ENCODE measurements around the gene PLOD1.
"Not testable (repeated sequence)": the region's sequence is repeated elsewhere in the genome, so short reads cannot be mapped to it uniquely, and the experiment has no call there.

The PLOD1 gene

GRCh38 chr1:11934302-11935056, at the start of gene PLOD1:
PLOD1 (plus strand) TSS chr1:11934717; CDS start chr1:11934780, 63 bp downstream.
- peak; percentile 62 to 75 for DNase-seq (ENCODE audit: low read depth in 2 of 2, low spot score in 1 of 2)

- DNase-seq (ENCODE audit: low read depth in 2 of 2, low spot score in 1 of 2) = no peak
These were observed 48.6 kb upstream of the PLOD1 start for GRCh38 chr1:11885916-11886315.

GRCh38 chr1:11886986-11887665, 47.4 kb upstream of the PLOD1 start:
- DNase-seq (ENCODE audit: low read depth in 2 of 2, low spot score in 1 of 2) = no peak

DNA sequence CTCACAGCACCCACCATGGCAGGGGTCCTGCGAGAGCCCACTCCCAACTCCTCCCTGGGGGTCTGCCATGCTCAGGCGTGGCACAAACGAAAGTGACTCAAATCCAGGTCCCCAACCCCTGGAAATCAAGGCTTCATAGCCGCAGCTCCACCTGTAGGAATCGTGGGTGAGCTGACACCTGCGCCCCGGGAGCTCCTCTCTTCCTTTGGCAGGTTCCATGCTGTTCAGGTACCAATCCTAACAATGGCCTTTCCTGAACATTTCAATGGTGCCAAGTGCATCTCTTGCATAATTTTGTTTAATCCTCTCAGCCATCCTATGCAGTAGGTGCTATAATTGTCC, 46.9 kb upstream of the PLOD1 start:
- no peak for DNase-seq (ENCODE audit: low read depth in 2 of 2, low spot score in 1 of 2)

GRCh38 chr1:11888206-11888876, 46.2 kb upstream of the PLOD1 start:
- no peak for DNase-seq (ENCODE audit: low read depth in 2 of 2, low spot score in 1 of 2)

- no peak for DNase-seq (ENCODE audit: low read depth in 2 of 2, low spot score in 1 of 2)
These were observed 45.7 kb upstream of the PLOD1 start for GRCh38 chr1:11888877-11889208.

DNA sequence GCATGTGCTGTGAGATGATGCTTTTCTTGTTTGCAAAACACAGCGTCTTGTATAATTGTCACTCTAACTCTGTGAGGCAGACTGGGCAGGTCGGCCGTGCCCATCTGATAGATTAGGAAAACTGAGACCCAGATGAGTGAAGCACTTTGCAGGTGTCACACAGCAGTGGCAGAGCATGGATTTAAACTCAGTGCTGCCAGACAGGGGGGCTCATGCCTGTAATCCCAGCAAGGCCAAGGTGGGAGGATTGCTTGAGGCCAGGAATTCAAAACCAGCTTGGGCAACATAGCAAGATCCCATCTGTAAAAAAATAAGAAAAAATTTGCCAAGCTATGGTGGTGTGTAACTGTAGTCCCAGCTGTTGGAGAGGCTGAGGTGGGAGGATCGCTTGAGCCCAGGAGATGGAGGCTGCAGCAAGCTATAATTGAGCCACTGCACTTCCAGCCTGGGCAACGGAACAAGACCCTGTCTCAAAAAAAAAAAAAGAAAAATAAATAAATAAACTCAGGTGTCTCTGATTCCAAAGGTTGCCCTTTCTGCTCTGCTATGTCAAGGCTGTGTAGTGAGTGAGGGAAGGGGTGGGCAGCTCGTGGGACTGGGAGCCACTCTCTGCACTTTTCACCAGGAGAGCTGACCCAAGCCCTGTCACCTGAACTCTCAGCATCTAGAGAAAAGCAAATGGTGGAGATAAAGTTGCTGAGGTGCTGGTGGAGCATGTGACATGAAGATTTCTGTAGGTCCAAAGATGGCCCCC, 42.9 kb upstream of the PLOD1 start:
- no peak for DNase-seq (ENCODE audit: low read depth in 2 of 2, low spot score in 1 of 2)

GRCh38 chr1:11893907-11894251, 40.6 kb upstream of the PLOD1 start:
- peak; percentile 29 to 56 for DNase-seq (ENCODE audit: low read depth in 2 of 2, low spot score in 1 of 2)

- DNase-seq (ENCODE audit: low read depth in 2 of 2, low spot score in 1 of 2) = not testable (repeated sequence)
These were observed 40.0 kb upstream of the PLOD1 start for GRCh38 chr1:11894501-11894900.

- DNase-seq (ENCODE audit: low read depth in 2 of 2, low spot score in 1 of 2) = no peak
These were observed 36.3 kb upstream of the PLOD1 start for GRCh38 chr1:11898086-11898785.

GRCh38 chr1:11898831-11899467, 35.6 kb upstream of the PLOD1 start:
- no peak for DNase-seq (ENCODE audit: low read depth in 2 of 2, low spot score in 1 of 2)

GRCh38 chr1:11901446-11901845, 33.1 kb upstream of the PLOD1 start:
- not testable (repeated sequence) for DNase-seq (ENCODE audit: low read depth in 2 of 2, low spot score in 1 of 2)

DNA sequence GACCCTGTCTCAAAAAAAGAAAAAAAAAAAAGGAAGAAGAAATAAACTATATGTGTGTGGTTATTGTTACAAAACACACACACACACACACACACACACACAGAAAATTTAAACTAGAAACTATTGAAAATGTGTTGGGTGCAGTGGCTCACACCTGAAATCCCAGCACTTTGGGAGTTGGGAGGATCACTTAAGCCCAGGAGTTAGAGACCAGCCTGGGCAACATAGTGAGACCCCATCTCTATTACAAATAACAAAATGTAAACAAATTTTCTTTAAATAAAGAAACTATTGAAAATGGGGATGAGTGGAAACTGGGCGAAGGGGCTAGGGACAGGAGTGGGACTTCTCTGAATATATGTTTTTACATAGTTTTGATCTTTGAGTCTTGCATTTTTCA, 31.3 kb upstream of the PLOD1 start:
- no peak for DNase-seq (ENCODE audit: low read depth in 2 of 2, low spot score in 1 of 2)

DNA sequence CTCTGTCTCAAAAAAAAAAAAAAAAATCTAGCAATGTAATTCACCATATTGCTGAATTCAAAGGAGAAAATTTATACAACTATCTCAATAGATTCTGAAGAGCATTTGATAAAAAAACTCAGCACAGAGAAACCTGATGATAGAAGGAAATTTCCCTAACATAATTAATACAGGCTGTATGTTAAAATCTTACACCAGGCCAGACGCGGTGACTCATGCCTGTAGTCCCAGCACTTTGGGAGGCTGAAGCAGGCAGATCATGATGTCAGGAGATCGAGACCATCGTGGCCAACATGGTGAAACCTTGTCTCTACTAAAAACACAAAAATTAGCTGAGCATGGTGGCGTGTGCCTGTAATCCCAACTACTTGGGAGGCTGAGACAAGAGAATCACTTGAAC, 30.4 kb upstream of the PLOD1 start:
- not testable (repeated sequence) for DNase-seq (ENCODE audit: low read depth in 2 of 2, low spot score in 1 of 2)

DNA sequence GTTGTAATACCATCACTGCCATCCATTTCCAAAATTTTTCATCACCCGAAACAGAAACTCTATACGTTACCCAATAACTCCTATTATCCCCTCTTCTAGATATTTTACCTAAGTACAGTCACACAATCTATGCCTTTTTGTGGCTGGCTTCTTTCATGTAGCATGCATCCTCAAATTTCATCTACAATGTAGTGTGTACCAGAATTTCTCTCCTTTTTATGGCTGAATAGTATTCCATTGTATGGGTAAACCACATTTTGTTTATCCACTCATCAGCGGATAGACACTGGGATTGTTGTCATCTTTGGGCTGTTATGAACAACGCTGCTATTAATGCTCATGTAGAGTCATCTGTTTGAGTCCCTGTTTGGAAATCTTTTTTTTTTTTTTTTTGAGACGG, 29.5 kb upstream of the PLOD1 start:
- DNase-seq (ENCODE audit: low read depth in 2 of 2, low spot score in 1 of 2) = no peak

DNA sequence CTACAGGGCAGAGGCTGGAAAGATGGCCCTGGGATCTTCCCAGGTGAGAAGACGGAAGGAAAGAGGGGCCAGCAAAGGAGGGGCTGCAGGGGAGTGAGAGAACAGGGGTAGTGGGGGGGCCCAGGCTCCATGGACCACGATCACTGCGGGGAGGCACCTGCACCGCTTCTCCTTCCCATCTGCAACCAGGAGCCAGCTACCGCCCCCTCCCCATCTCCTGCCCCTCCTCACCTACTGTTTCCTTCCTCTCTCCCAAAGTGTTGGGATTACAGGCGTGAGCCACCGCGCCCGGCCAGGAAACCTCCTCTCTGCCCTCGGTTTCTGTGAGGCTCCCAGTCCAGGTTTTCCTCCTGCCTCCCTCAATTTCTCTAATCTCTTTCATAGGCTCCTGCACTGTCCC, 27.6 kb upstream of the PLOD1 start:
- no peak for DNase-seq (ENCODE audit: low read depth in 2 of 2, low spot score in 1 of 2)

DNA sequence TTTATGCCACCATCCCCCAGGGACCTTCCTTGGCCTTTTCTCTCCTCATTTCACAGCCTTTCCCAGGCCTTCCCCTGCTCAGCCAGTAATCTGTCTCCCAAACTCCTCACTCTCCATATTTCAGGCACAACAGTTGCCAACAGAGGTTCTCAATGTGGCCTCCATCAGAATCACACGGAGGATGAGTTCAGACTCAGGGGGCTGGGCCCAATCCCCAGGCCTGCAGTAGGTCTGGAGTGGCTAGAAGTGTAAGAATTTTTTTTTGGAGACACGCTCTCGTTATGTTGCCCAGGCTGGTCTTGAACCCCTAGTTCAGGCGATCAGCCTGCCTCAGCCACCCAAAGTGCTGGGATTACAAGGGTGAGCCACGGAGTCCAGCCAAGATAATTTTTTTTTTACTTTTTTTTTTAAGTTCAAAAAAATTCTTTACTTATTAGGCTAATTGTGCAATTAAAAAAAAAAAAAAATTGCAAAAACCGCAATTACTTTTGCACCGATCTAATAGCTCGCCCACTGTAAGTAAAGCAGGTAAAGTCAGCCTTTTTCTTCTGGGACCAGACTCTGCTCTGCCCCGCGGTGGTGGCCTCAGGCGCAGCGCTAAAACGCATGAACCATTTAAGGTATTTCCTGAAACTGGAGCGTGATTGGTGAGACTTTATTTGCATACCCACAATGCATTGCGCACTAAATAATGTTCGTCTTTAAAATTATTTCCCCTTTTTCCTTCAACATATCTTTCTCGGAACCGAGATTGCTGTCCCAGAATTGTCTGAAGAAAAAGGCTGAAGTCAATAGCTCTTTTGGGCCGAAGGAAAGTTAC, 27.0 kb upstream of the PLOD1 start:
- peak; percentile 58 to 87 for DNase-seq (ENCODE audit: low read depth in 2 of 2, low spot score in 1 of 2)

DNA sequence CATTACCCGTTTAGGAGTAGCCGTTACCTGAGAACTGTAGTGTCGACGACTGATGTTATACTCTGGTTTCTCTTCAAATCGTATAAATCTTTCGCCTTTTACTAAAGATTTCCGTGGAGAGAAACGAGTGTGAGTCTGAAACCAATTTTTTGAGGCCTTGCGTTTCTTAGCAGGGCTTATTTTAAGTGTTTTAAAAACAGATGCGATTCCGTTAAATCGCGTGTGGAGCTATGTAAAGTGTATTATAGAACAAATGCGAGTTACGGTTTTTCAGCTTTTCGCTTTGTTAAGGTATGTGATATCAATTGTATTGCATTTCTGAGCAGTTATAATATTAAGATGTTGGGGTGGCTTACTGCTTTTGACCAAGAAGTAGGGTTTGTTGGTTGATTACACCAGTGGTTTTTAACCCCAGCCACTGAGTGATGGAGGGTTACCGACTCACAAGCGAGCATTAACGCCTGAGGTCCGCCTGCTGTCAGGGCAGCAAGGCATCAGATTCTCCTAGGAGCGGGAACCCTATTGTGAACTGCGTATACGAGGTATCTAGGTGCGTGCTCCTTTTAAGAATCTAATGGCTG, 26.3 kb upstream of the PLOD1 start:
- peak; percentile 29 to 30 for DNase-seq (ENCODE audit: low read depth in 2 of 2, low spot score in 1 of 2)

DNA sequence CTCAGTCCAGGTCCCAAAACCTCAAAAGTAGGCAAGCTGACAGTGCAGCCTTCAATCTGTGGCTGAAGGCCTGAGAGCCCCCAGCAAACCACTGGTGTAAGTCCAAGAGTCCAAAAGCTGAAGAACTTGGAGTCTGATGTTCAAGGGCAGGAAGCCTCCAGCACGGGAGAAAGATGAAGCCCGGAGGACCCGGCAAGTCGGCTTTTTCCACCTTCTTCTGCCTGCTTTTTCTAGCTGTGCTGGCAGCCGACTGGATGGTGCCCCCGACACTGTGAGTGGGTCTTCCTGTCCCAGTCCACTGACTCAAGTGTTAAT, 23.6 kb upstream of the PLOD1 start:
- DNase-seq (ENCODE audit: low read depth in 2 of 2, low spot score in 1 of 2) = not testable (repeated sequence)

DNA sequence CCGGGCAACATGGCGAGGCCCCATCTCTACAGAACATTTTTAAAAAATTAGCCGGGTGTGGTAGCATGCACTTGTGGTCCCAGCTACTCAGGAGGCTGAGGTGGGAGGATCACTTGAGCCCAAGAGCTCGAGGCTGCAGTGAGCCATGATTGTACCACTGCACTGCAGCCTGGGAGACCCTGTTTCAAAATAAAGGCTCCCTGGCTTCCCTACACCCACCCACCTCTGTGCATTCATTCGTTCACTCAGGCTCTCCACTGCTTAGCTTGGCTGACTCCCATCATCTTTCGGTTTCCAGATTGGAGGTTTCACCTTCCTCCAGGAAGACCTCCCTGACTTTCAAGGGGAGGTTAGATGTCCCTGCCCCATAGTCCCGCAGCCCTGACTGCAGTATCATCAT, 22.5 kb upstream of the PLOD1 start:
- DNase-seq (ENCODE audit: low read depth in 2 of 2, low spot score in 1 of 2) = no peak

Measured in stimulated activated CD8-positive, alpha-beta memory T cell treated with anti-CD3 and anti-CD28 coated beads, Interleukin-4, amount 100 ng/mL, for 4 hours (primary cell).